Astrocyte of the spinal cord (primary cell): Measurements from ENCODE around the gene CEP192.
A peak's percentile ranks its signal among the peaks of the same experiment; 100 is the strongest.

Experiments
- DNase-seq: peaks from one replicate; pipeline ENCODE4 v3.0.0; 2011; ENCODE audit warnings: low read depth, low spot score
- H3K4me3 ChIP-seq: 2 replicates; pipeline ENCODE4 v1.5.1; 2011; ENCODE audit warnings: low read depth, mild to moderate bottlenecking, low read length, moderate library complexity
- in situ Hi-C: cut with HindIII; loops from 2 replicates; pipeline ENCODE4 v1.10.0; 2017; ENCODE audit warnings: low sequenced_read_pairs
- TF ChIP-seq, protein P1 (sequence below): IDR thresholded peaks from 2 replicates; pipeline ENCODE4 v1.5.1; 2012; ENCODE audit warnings: low read depth, mild to moderate bottlenecking, low read length, inconsistent platforms

CEP192 gene

DNA sequence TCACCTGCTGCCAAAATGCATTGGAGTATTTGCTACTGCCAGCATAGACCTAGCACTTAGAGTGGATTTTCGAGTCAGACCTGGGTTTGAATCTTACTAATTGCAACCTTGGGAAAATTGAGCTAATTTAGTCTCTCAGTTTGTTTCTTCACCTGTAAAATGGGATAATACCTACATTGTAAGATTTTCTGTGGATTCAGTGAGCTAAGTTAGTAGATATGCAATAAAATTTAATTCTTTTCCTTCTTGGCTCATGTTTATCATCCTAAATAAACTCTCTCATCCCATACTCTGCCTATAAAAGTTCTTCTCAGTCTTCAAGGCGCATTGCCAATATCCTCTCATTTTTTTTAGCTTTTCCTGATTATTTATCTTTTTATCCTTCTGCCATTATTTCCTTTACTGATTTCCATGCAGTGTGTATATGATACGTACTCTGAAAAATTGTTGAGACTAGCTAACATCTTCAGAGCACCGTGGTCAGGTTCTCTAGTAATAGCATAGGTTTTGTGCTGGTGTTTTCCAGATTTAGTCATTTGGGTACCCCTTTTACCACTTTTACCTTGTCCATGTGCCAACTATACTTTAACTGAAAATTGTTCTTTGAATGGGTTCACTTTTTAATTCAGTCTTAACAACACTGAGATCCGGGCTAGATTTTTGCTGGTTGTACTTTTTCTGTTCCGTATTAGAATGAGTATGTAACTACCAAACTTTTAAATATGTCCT lies 7.3 kb downstream of the CEP192 start:
- TF ChIP-seq, protein P1, sequence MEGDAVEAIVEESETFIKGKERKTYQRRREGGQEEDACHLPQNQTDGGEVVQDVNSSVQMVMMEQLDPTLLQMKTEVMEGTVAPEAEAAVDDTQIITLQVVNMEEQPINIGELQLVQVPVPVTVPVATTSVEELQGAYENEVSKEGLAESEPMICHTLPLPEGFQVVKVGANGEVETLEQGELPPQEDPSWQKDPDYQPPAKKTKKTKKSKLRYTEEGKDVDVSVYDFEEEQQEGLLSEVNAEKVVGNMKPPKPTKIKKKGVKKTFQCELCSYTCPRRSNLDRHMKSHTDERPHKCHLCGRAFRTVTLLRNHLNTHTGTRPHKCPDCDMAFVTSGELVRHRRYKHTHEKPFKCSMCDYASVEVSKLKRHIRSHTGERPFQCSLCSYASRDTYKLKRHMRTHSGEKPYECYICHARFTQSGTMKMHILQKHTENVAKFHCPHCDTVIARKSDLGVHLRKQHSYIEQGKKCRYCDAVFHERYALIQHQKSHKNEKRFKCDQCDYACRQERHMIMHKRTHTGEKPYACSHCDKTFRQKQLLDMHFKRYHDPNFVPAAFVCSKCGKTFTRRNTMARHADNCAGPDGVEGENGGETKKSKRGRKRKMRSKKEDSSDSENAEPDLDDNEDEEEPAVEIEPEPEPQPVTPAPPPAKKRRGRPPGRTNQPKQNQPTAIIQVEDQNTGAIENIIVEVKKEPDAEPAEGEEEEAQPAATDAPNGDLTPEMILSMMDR: no peak
- in situ Hi-C loops: no loop called here
- DNase-seq: no peak

DNA sequence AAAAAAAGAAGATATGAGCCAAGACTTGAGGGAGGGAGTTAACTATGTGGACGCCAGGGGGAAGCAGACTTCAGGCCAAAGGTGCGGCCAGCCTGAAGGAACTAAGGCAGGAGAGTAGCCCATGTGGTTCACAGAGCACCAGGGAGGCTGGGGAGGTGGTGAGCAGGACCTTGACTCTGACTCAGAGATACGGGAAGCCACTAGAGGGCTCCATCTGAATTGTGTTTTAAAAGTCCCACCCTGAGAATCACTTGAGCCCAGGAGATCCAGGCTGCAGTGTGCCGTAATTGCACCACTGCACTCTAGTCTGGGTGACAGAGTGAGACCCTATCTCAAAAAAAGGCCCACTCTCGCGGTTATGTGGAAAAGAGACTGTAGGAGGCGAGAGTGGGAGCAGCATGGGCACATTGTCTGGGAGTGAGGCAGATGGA lies 12.3 kb downstream of the CEP192 start:
- H3K4me3 ChIP-seq: no peak overlapping the region
- in situ Hi-C loops: no loop called here
- TF ChIP-seq, protein P1: peak; percentile 61
- DNase-seq: peak; percentile 80

More for the DNA sequence above, 7.3 kb downstream of the CEP192 start:
- no peak overlapping the region for H3K4me3 ChIP-seq

DNA sequence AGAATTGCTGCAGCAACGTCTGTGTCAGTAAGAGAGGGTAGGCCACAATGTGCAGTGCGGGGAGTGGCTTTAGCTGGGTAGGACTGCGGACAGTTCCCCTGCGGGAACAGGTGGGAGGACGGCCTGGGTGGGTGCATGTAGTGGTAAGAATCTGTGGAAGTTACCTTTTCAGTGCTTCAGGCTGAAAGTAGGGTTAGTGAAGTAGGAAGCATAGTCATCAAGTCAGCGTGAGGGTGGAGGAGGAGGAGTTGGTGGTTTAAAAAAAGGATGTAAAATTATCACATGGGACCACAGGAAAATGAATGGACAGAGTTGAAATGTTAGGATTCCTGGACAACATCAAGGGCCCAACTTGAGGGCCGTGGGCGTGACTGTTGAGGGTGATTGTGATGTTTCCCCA lies 13.2 kb downstream of the CEP192 start:
- TF ChIP-seq, protein P1: no peak

DNA sequence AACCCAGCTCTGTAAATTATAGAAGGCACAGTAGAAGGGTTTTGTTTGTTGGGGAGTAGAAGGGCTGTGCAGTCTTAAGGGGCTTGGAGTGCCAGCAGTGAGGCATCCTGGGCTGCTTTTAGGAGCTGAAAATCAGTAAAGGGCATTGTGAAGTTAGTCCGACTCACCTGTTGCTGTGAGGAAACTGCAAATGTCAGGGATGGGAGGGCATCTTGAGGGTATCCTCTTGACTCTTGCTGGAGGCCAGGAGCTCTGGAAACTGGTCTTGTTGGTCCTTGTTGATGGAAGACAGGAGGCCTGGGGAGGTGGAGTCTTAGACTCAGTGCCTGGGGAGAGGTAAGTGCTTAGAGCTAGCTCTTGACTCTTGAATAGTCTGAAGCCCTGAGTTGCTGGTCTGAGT lies 14.1 kb downstream of the CEP192 start:
- no peak overlapping the region for H3K4me3 ChIP-seq
- TF ChIP-seq, protein P1: no peak
- in situ Hi-C loops: no loop called here
- no peak for DNase-seq

More for the DNA sequence above, 13.2 kb downstream of the CEP192 start:
- no peak for DNase-seq
- no peak overlapping the region for H3K4me3 ChIP-seq
- in situ Hi-C loops: no loop called here

DNA sequence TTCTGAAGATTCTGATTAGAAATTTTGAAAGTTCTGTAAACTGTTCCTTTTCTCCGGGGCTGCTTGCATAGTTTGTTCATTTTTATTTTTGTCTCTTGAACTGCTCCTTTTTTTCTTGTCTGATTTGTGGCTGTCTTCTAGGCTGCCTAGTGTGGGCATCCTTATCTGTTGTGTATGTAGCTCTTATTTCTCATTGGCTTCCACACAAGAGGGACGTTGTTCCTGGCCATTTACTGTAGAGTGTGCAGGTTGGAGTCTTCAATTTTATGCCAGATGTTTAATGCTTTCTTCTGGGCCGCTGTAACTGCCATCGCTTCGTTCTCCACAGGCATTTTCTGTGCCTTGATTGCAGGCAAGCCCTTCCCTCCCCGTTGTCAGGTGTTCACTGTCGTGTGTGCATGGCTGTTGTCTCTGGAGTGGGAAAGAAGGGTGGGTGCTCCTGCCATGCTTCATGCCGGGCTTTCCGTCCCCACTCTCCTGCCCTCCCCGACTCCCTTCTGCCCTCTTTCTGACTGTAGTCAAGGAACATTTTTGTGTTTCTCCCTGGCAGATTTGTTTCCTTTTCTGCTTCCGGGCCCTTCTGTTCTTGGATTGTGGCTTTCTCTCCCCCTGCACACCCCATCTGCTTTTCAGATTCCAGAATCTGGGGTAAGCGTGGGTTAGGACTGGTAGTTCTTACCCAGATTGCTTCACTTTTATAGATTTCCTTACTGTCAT lies 15.5 kb downstream of the CEP192 start:
- no peak overlapping the region for H3K4me3 ChIP-seq
- TF ChIP-seq, protein P1: no peak
- in situ Hi-C loops: no loop called here
- no peak for DNase-seq

DNA sequence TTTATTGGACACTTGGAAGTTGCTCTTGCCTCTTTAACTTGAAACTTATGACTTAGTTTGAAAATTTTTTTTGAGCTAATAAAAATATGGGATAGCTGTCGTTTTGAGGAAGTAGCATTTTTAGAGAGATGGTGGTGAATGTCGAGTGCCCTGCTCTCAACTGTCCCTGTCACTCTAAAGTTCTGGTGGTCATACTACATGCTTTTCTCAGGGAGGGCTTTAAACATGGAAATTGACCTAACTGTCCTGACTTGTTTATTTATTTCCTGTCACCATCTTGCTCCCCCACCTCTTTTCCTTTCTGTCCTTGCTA lies 16.0 kb downstream of the CEP192 start:
- no peak for DNase-seq
- no peak overlapping the region for H3K4me3 ChIP-seq
- TF ChIP-seq, protein P1: no peak
- in situ Hi-C loops: no loop called here
